Measurements from ENCODE around the gene ZC3H18. TPM values are rescaled to one million over a fixed set of nuclear protein-coding genes. Genes with fewer than 3 reads are reported as not detected.

The ZC3H18 gene
- total and polyA plus RNA-seq, 9 donors: 9.2 to 34.8 (median 31.4) TPM

GRCh38 chr16:88560714-88561484 is 9.3 kb upstream of the ZC3H18 start:
- Histone ChIP-seq H3K36me3 (ENCODE audit: control insufficient read depth, insufficient read depth, low read length) (no peaks in the 10 kb centered on the region), H3K4me3 (ENCODE audit: low read length) (no peak overlapping the region), H3K27me3 (ENCODE audit: control insufficient read depth, insufficient read depth, low read length) (peaks cover 20% of the 10 kb centered on the region), H3K4me1 (ENCODE audit: control insufficient read depth, insufficient read depth, low read length) (peaks cover 13% of the 10 kb centered on the region), H3K9me3 (replicated peaks; ENCODE audit: control insufficient read depth, low read depth, low read length) (no peaks in the 10 kb centered on the region), H3K27ac (ENCODE audit: low read length) (no peak overlapping the region)
- peak; percentile 56 for DNase-seq
- WGBS (ENCODE audit: insufficient coverage): 64% methylated on average over 17 of the region's 22 CpGs

GRCh38 chr16:88561485-88562359 is 8.5 kb upstream of the ZC3H18 start:
- peaks cover 12% of the 10 kb centered on the region for H3K27me3 ChIP-seq (ENCODE audit: control insufficient read depth, insufficient read depth, low read length)
- DNase-seq: peak; percentile 52
- H3K36me3 ChIP-seq (ENCODE audit: control insufficient read depth, insufficient read depth, low read length): no peaks in the 10 kb centered on the region
- 27% methylated on average over 20 of the region's 24 CpGs for WGBS (ENCODE audit: insufficient coverage)
- no peak overlapping the region for H3K27ac ChIP-seq (ENCODE audit: low read length)
- no peak overlapping the region for H3K4me3 ChIP-seq (ENCODE audit: low read length)
- H3K4me1 ChIP-seq (ENCODE audit: control insufficient read depth, insufficient read depth, low read length): peaks cover 13% of the 10 kb centered on the region
- no peaks in the 10 kb centered on the region for H3K9me3 ChIP-seq (replicated peaks; ENCODE audit: control insufficient read depth, low read depth, low read length)

- WGBS (ENCODE audit: insufficient coverage): 64% methylated on average over 3 of the region's 6 CpGs
- DNase-seq: no peak
- Histone ChIP-seq H3K4me3 (ENCODE audit: low read length) (no peak overlapping the region), H3K27ac (ENCODE audit: low read length) (no peak overlapping the region), H3K4me1 (ENCODE audit: control insufficient read depth, insufficient read depth, low read length) (peaks cover 13% of the 10 kb centered on the region), H3K9me3 (replicated peaks; ENCODE audit: control insufficient read depth, low read depth, low read length) (no peaks in the 10 kb centered on the region), H3K36me3 (ENCODE audit: control insufficient read depth, insufficient read depth, low read length) (no peaks in the 10 kb centered on the region), H3K27me3 (ENCODE audit: control insufficient read depth, insufficient read depth, low read length) (no peaks in the 10 kb centered on the region)
Measured at GRCh38 chr16:88566158-88566557, 4.0 kb upstream of the ZC3H18 start.

- H3K36me3 ChIP-seq (ENCODE audit: control insufficient read depth, insufficient read depth, low read length): peaks cover 15% of the 10 kb centered on the region
- DNase-seq: no peak
- H3K9me3 ChIP-seq (replicated peaks; ENCODE audit: control insufficient read depth, low read depth, low read length): no peaks in the 10 kb centered on the region
- H3K4me3 ChIP-seq (ENCODE audit: low read length): peak overlapping the region; percentile 63
- peaks cover 12% of the 10 kb centered on the region for H3K4me1 ChIP-seq (ENCODE audit: control insufficient read depth, insufficient read depth, low read length)
- 92% methylated on average over 13 of the region's 18 CpGs for WGBS (ENCODE audit: insufficient coverage)
- H3K27ac ChIP-seq (ENCODE audit: low read length): no peak overlapping the region
- no peaks in the 10 kb centered on the region for H3K27me3 ChIP-seq (ENCODE audit: control insufficient read depth, insufficient read depth, low read length)
Measured at GRCh38 chr16:88568710-88569613, 1.2 kb upstream of the ZC3H18 start.

GRCh38 chr16:88569614-88569984 is 604 bp upstream of the ZC3H18 start:
- DNase-seq: no peak
- Histone ChIP-seq H3K4me1 (ENCODE audit: control insufficient read depth, insufficient read depth, low read length) (peaks cover 12% of the 10 kb centered on the region), H3K36me3 (ENCODE audit: control insufficient read depth, insufficient read depth, low read length) (peaks cover 15% of the 10 kb centered on the region), H3K27me3 (ENCODE audit: control insufficient read depth, insufficient read depth, low read length) (no peaks in the 10 kb centered on the region), H3K27ac (ENCODE audit: low read length) (peak overlapping the region; percentile 21), H3K4me3 (ENCODE audit: low read length) (peak overlapping the region; percentile 63), H3K9me3 (replicated peaks; ENCODE audit: control insufficient read depth, low read depth, low read length) (no peaks in the 10 kb centered on the region)
- 2% methylated on average over 22 of the region's 28 CpGs for WGBS (ENCODE audit: insufficient coverage)

GRCh38 chr16:88570691-88571092 is 489 bp downstream of the ZC3H18 start:
- Histone ChIP-seq H3K4me3 (ENCODE audit: low read length) (peak overlapping the region; percentile 81), H3K27me3 (ENCODE audit: control insufficient read depth, insufficient read depth, low read length) (no peaks in the 10 kb centered on the region), H3K36me3 (ENCODE audit: control insufficient read depth, insufficient read depth, low read length) (peaks cover 18% of the 10 kb centered on the region), H3K27ac (ENCODE audit: low read length) (peak overlapping the region; percentile 20), H3K9me3 (replicated peaks; ENCODE audit: control insufficient read depth, low read depth, low read length) (no peaks in the 10 kb centered on the region), H3K4me1 (ENCODE audit: control insufficient read depth, insufficient read depth, low read length) (peaks cover 12% of the 10 kb centered on the region)
- peak; percentile 23 for DNase-seq
- WGBS (ENCODE audit: insufficient coverage): 0% methylated on average over 35 of the region's 35 CpGs

- Histone ChIP-seq H3K36me3 (ENCODE audit: control insufficient read depth, insufficient read depth, low read length) (peaks cover 59% of the 10 kb centered on the region), H3K27ac (ENCODE audit: low read length) (no peak overlapping the region)
- WGBS (ENCODE audit: insufficient coverage): 97% methylated on average over 6 of the region's 11 CpGs
Measured at GRCh38 chr16:88575251-88575650, 5.0 kb downstream of the ZC3H18 start.

GRCh38 chr16:88576307-88576706 is 6.1 kb downstream of the ZC3H18 start:
- no peaks in the 10 kb centered on the region for H3K9me3 ChIP-seq (replicated peaks; ENCODE audit: control insufficient read depth, low read depth, low read length)
- H3K36me3 ChIP-seq (ENCODE audit: control insufficient read depth, insufficient read depth, low read length): peaks cover 69% of the 10 kb centered on the region
- peaks cover 3% of the 10 kb centered on the region for H3K4me1 ChIP-seq (ENCODE audit: control insufficient read depth, insufficient read depth, low read length)
- 88% methylated on average over 11 of the region's 13 CpGs for WGBS (ENCODE audit: insufficient coverage)
- H3K4me3 ChIP-seq (ENCODE audit: low read length): no peak overlapping the region
- H3K27me3 ChIP-seq (ENCODE audit: control insufficient read depth, insufficient read depth, low read length): no peaks in the 10 kb centered on the region
- DNase-seq: no peak
- no peak overlapping the region for H3K27ac ChIP-seq (ENCODE audit: low read length)

More at GRCh38 chr16:88575251-88575650, 5.0 kb downstream of the ZC3H18 start:
- peaks cover 8% of the 10 kb centered on the region for H3K4me1 ChIP-seq (ENCODE audit: control insufficient read depth, insufficient read depth, low read length)
- DNase-seq: no peak
- no peak overlapping the region for H3K4me3 ChIP-seq (ENCODE audit: low read length)
- no peaks in the 10 kb centered on the region for H3K9me3 ChIP-seq (replicated peaks; ENCODE audit: control insufficient read depth, low read depth, low read length)
- H3K27me3 ChIP-seq (ENCODE audit: control insufficient read depth, insufficient read depth, low read length): no peaks in the 10 kb centered on the region

GRCh38 chr16:88577166-88577565 is 7.0 kb downstream of the ZC3H18 start:
- Histone ChIP-seq H3K4me3 (ENCODE audit: low read length) (no peak overlapping the region), H3K36me3 (ENCODE audit: control insufficient read depth, insufficient read depth, low read length) (peaks cover 70% of the 10 kb centered on the region), H3K4me1 (ENCODE audit: control insufficient read depth, insufficient read depth, low read length) (no peaks in the 10 kb centered on the region), H3K27me3 (ENCODE audit: control insufficient read depth, insufficient read depth, low read length) (no peaks in the 10 kb centered on the region), H3K9me3 (replicated peaks; ENCODE audit: control insufficient read depth, low read depth, low read length) (no peaks in the 10 kb centered on the region), H3K27ac (ENCODE audit: low read length) (no peak overlapping the region)
- WGBS (ENCODE audit: insufficient coverage): 90% methylated on average over 20 of the region's 20 CpGs
- DNase-seq: no peak

Data from muscle of leg (tissue), 11 donors.